ENCODE data around the gene ZNF223.

- TF ChIP-seq CTCF (IDR thresholded peaks at IDR 0.05), result no peak
- TF ChIP-seq POLR2A (IDR thresholded peaks at IDR 0.05), result no peak
These were observed 7.4 kb downstream of the ZNF223 start for GRCh38 chr19:44059229-44059628.
